Suppressor macrophage (primary cell): Measurements from ENCODE around the gene DPY19L2.
"Not testable (repeated sequence)": the region's sequence is repeated elsewhere in the genome, so short reads cannot be mapped to it uniquely, and the experiment has no call there.

Experiments
- DNase-seq, 4 experiments: peaks; one replicate each; pipeline ENCODE4 v3.0.0-alpha.2; 2020 to 2022
- total RNA-seq, 17 experiments: gene quantifications; one replicate each; lab custom pipeline; 2026; ENCODE audit warnings: mixed read lengths in 6 of 17, inconsistent platforms in 3 of 17; lab: John Stamatoyannopoulos, UW

The DPY19L2 gene
- total RNA-seq = 0 to 2.5 (median 0.16) reads per million in 17 experiments

- peak; percentile 18 to 62 (median 44) for DNase-seq
These were observed at the start of gene DPY19L2 for GRCh38 chr12:63668028-63668799. TSS of gene DPY19L2 (minus strand) at chr12:63668493. CDS start at chr12:63668393, 100 bp downstream.

- not testable (repeated sequence) for DNase-seq
These were observed 48.6 kb upstream of the DPY19L2 start for GRCh38 chr12:63716891-63717290.

- not testable (repeated sequence) for DNase-seq
These were observed 46.9 kb upstream of the DPY19L2 start for GRCh38 chr12:63715107-63715625.

GRCh38 chr12:63714409-63714808 is 46.1 kb upstream of the DPY19L2 start:
- DNase-seq = not testable (repeated sequence)

GRCh38 chr12:63713681-63714075 is 45.4 kb upstream of the DPY19L2 start:
- DNase-seq = not testable (repeated sequence)

- not testable (repeated sequence) for DNase-seq
These were observed 44.8 kb upstream of the DPY19L2 start for GRCh38 chr12:63712979-63713680.

GRCh38 chr12:63712376-63712974 is 44.2 kb upstream of the DPY19L2 start:
- DNase-seq = not testable (repeated sequence)

GRCh38 chr12:63711339-63711738 is 43.0 kb upstream of the DPY19L2 start:
- DNase-seq = not testable (repeated sequence)

- DNase-seq = no peak
These were observed 38.0 kb upstream of the DPY19L2 start for GRCh38 chr12:63706336-63706735.

- DNase-seq = not testable (repeated sequence)
These were observed 31.5 kb upstream of the DPY19L2 start for GRCh38 chr12:63699678-63700382.

GRCh38 chr12:63699011-63699410 is 30.7 kb upstream of the DPY19L2 start:
- DNase-seq = not testable (repeated sequence)

- not testable (repeated sequence) for DNase-seq
These were observed 22.5 kb upstream of the DPY19L2 start for GRCh38 chr12:63690837-63691236.

- not testable (repeated sequence) for DNase-seq
These were observed 20.8 kb upstream of the DPY19L2 start for GRCh38 chr12:63689141-63689540.

GRCh38 chr12:63686623-63687022 is 18.3 kb upstream of the DPY19L2 start:
- not testable (repeated sequence) for DNase-seq

GRCh38 chr12:63685789-63686188 is 17.5 kb upstream of the DPY19L2 start:
- DNase-seq = not testable (repeated sequence)

- not testable (repeated sequence) for DNase-seq
These were observed 14.3 kb upstream of the DPY19L2 start for GRCh38 chr12:63682617-63683016.

GRCh38 chr12:63680758-63681157 is 12.5 kb upstream of the DPY19L2 start:
- not testable (repeated sequence) for DNase-seq

- DNase-seq = not testable (repeated sequence)
These were observed 4.3 kb upstream of the DPY19L2 start for GRCh38 chr12:63672550-63672949.

- DNase-seq = not testable (repeated sequence)
These were observed 1.6 kb upstream of the DPY19L2 start for GRCh38 chr12:63669936-63670335.

GRCh38 chr12:63669427-63669826 is 1.1 kb upstream of the DPY19L2 start:
- not testable (repeated sequence) for DNase-seq

GRCh38 chr12:63668800-63669365 is 590 bp upstream of the DPY19L2 start:
- peak; percentile 11 to 48 (median 24) for DNase-seq

GRCh38 chr12:63663005-63663404 is 5.3 kb downstream of the DPY19L2 start:
- DNase-seq = not testable (repeated sequence)
